ENCODE results near the gene TMPRSS5. TPM values are rescaled to one million over a fixed set of nuclear protein-coding genes. Genes with fewer than 3 reads are reported as not detected.

The TMPRSS5 gene
- total and polyA plus RNA-seq, 2 of the 8 experiments (the other 6 are each of a cell fraction or from before 2014, with no cell fraction given): 0.54 to 0.78 TPM

GRCh38 chr11:113690619-113691569, 15.2 kb downstream of the TMPRSS5 start (continued):
- TF ChIP-seq CHD7 (IDR thresholded peaks at IDR 0.05; ENCODE audit: insufficient replicate concordance, low read length): no peak
- TF ChIP-seq KDM4A (IDR thresholded peaks at IDR 0.05; ENCODE audit: low read depth, low read length, severe bottlenecking): no peak
- no peak for TF ChIP-seq HDAC2 (IDR thresholded peaks at IDR 0.05; ENCODE audit: borderline replicate concordance in 1 of 2, low read depth in 2 of 2, low read length in 2 of 2)
- TF ChIP-seq CTCF (IDR thresholded peaks at IDR 0.05; ENCODE audit: control extremely low read depth in 1 of 3, insufficient read depth in 1 of 3, low read depth in 1 of 3, low read length in 3 of 3): peak; percentile 85 to 97 (median 93)
- no peak for TF ChIP-seq RBBP5 (IDR thresholded peaks at IDR 0.05; ENCODE audit: borderline replicate concordance, low read depth, low read length)
